DMS53 treated with DMSO at 0.1 percent for 48 hours (cell line): Measurements from ENCODE around the gene ERBB4.

Experiments
- DNase-seq: peaks from one replicate; lab custom pipeline; 2025; ENCODE audit not compliant: unreplicated experiment; lab: John Stamatoyannopoulos, UW

The ERBB4 gene

DNA sequence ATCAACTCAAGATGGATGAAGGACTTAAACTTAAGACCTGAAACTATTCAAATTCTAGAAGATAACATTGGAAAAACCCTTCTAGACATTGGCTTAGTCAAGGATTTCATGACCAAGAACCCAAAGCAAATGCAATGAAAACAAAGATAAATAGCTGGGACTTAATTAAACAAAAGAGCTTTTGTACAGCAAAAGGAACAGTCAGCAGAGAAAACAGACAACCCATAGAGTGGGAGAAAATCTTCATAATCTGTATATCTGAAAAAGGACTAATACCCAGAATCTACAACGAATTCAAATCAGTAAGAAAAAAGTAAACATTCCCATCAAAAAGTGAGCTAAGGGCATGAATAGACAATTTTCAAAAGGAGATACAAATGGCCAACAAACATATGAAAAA is 171.2 kb downstream of the ERBB4 start:
- DNase-seq = no peak

DNA sequence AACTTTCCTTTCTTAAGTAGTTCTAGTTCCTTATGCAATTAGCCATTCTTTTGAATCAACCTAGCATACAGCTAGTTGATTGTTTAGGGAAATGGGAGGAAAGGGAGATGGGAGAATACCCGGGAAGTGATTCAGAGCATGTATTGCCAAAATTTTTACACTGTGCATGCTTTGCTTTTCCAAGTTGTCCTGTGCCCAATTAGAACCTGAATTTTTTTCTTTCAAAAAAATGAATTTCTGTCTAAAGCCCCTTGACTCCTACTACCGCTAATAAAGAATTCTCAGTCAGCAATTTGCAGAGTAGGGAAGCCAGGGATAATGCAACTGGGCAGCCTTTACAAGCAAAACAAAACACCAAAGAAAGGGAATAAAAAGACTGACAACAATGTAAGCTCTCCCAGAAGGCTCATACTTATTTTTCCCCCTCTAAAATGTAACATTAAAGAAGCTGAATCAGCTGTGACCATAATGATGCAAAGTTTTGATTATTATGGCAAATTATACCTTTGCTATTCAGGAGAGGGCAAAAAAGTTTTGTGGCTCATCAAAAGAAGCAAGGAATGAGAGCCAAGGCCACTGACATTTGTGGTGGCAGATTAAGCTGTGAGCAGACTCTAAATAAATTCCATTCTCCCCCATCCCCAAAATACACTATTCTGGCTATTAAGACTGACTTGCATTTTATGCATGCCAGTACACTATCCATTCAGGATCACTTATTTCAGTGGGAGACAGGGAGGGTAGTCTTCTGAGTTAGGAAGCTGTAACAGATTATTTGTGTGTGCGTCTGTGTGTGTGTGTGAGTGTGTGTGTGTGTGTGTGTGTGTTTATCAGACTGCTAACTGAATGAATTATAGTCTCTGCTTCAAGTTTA is 174.3 kb downstream of the ERBB4 start:
- no peak for DNase-seq

DNA sequence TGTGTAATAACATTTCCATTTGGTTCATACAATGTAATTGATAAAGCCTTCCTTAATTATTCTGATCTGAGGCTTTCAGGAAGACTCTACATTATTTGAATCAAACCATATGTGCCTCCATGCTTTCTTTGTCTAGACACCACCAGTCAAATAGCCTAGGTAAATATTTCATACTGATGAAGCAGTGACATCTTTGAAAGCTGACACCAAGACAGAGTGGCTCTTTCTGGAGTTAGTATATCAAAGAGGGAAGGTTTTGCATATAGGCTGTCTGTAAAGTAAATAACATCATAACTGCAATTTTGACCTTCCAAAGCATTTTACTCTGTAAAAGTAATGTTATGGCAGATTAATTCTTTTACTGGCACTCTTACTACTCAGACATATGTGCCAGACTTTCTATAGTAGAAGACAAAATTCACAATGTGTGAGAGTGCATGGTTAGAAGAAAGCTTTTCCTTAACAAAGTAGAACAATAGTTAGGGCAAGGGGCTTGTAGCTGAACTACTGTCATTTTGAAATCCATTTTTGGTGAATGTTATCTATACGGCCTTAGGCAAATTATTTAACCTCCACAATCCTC is 177.3 kb downstream of the ERBB4 start:
- DNase-seq = peak; percentile 47

DNA sequence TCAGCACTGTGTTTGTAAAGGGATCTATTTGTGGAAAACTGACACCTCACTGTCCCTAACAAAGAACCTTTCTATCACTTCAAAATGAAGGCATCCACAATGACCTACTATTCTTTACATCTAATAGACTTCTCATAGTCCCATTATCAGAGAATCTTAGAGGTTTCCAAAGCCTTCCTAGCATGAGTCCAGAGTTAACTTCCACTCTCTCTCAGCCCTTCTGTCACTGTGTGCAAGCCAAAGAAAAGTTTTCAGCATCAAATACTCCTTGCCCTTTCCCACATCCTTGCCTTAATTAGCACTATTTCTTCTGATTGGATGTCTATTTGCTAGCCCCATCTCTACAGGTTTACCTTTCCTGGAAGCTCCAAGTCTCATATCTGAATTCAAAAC is 178.5 kb downstream of the ERBB4 start:
- DNase-seq = no peak

DNA sequence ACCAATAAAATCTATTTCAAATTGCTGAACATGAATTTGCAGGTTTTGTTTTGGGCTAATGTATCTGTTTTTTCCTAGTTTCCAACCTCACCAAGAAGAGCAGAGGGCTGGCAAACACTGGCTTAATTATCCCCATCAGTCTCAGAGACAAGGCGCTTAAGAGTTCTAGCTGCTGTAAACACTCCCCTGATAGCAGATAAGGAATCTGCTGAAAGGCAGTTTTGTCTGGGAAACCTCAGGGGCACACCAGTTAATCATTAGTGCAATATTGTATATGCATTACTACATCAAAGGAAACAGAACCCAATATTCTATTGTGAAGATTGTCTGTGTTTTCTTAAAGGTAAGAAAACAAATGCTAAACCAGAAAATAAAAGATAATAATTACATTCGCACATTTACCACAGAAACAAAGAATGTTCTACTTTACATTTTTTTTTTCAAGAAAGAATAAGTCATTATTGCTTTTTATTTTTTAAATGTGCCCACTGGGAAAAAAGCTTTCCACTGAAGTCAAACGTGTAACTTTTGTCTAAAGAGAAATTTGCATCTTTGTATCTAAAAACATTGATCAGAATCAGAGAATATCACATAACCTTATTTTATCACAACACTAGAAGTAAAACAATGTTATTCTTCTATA is 179.1 kb downstream of the ERBB4 start:
- peak; percentile 21 for DNase-seq

DNA sequence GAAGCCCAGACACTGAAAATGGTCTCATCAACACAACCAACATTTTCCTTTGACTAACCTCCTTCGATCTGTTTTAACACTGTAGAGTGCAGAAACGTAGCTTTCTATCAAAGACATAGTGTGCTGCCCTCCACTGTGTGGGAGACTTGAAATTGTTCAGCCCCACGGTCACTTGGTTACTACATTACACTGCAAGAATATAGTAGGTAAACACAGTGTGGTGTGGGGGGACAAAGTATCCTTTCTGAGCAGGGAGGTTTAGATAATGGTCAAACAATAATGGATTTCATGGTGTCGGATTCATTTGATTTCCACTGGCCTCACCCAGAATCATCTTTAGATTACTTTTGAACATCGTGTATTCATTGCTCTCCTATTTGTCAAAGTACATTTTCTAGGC is 181.0 kb downstream of the ERBB4 start:
- DNase-seq = no peak

DNA sequence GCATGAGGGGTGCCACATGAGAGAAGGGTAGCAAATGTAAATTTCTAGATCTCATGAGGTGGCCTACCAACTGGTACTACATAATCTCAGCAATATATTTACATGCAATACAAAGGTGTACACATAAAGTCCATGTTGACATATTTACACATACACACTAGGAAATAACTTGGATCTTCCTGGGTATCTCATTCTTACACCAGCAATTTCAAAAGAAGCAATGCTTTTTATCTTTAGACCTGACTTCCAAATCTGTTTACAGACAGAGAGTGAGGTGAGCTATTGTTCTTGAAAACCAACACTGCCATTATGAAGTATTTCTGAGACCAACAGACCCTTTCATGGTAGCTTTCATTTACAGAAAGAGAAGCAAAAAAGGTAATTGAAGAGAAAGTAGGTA is 184.2 kb downstream of the ERBB4 start:
- no peak for DNase-seq

DNA sequence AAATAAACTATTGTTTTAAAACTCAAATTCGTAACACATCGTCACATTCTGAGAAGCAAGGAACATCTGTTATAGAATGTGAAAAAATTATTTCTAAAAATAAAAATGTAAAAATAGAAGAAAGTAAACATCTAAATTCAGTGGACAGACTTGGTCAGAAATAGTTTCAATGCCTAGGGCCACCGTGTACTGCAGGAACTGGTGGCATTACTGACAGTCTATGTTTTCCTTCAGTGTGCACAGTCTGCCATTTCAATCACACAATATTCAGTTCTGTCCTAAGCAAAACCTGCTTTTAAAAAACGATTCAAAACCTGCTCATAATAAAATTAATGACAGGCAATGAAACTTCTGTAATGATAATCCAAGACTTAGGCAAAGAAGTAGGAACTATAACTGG is 190.1 kb downstream of the ERBB4 start:
- DNase-seq = no peak

DNA sequence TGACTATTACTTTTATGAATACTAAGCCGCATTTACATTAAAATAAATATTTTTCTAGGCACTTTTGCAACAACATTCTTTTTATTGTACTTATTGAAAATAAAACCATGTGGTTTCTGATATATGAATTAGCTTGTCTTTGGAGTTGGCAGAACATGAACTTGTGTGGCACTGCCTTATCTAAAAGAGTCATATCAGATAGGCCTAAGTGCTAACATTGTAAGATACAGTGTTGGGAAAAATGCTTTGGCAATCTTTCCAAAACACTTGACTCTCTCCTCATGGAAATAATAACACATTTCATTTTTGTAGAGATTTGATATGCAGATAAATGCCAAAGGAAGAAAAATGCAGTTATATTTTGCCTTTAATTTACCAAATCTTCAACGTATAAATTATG is 191.7 kb downstream of the ERBB4 start:
- DNase-seq = no peak

DNA sequence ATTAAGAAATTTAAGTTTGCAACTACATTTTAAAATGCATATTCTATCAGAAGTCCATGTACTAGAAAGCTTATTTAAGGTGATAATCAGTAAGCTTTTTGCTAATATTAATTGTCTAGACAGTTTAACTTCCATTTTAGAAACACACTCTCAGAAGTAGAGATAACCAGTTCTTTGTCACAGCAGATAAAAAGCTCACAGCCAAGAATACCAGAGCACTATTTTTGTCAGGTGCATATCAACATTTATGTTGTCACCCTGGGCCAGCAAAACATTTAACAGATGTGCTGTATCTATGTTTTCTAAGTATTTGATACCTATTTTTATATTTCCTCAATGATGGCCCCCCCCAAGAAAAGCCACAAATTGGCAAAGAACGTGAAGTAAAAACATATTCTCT is 192.6 kb downstream of the ERBB4 start:
- DNase-seq = no peak

DNA sequence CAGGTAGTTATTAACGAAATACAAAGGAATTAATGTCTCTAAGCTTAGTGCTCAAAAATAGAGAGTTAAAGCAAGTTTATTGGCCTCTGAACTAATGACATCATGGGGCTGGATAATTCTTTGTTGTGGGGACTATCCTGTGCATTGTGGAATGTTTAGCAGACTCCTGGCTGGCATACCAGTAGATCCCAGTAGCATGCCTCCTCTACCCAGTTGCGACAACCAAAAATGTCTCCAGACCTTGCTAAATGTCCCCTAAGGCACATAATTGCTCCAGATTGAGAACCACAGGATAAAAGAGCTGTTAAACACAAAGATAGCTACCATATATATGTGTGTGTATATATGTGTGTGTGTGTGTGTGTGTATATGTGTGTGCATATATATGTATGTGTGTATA is 194.5 kb downstream of the ERBB4 start:
- DNase-seq = no peak

DNA sequence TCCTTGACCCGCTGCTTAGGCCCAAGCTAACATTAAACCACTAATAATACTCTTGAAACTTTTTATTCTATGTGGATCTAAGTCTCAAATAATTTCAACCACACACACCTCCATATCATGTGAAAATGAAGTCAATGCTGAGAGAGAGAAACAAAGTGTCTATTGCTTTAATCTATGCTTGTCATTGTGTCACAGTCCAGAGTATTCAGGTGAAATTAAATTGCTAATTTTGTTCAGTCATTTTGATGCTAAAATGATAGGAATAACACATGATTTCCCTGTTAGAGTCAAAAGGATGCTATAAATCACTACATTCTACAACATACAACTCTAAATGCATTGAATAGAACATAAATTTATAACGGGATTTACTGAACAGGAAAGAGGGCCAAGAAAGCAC is 195.4 kb downstream of the ERBB4 start:
- no peak for DNase-seq

DNA sequence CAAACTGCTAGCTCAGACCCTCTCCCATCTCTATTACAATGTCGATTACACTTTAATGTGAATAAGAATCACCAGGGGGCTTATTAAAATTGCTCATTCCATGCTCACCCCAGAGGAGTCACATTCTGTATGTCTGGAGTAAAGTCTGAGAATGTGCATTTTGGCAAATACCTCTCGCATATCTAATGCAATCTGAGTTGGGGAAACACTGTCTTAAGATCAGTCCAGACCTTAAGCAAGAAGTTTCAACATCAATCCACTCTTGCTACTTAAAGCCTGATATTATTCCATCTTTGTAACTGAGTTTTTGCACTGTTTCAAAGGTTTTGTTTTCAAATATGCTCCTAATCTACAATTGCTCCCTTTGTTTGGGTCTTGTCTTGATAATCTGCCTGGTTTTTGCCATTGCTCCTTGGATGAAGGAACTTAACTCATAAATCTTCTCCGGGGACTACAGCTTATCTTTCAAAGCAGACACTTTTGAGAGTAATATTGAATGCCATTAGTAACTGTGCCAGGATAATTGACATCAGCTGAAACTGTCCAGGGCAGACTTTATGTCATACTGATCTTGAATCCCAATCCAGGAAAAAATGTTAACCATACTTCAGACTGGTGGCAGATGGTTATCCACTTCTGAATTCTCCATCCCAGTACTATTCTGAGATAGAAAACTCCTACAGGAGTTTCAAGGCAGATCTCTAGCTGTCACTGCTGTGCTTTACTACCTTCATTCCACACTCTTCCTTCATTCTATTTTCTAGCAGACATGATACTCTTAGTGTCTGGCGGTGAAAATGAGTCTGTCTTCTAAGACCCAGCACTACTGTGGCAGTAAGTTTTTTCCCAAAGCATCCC is 200.9 kb downstream of the ERBB4 start:
- no peak for DNase-seq

DNA sequence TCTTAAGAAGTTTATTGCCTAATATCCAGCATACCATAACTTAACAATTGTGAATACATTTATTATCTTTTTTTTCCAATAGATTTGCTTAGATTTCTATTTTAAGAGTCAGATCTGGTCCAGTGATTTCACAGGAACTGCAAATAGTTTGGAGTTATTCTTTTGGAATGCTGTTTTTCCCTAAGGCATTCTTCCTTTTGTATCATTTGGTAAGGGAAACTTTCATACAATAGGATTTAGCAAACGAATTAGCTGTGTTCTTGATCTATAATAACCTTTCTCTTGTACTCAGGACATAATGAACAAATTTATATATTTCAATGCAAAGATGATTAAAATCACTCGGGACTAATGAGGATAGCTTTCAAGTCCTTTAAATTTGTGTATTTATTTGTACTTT is 201.6 kb downstream of the ERBB4 start:
- no peak for DNase-seq

DNA sequence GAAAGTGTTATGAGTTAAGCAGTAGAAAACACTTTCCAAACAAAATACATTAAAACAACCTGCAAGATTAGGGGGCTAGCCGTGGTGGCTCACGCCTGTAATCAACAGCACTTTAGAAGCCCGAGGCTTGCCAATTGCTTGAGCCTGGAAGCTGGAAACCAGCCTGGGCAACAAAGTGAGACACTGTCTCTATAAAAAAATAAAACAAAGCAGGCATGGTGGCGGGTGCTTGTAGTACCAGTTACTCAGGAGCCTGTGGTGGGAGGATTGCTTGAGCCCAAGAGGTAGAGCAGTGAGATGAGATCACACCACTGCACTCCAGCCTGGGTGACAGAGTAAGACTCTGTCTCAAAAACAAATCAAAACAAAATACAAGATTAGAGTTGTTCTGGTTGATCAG is 208.3 kb downstream of the ERBB4 start:
- DNase-seq = no peak

DNA sequence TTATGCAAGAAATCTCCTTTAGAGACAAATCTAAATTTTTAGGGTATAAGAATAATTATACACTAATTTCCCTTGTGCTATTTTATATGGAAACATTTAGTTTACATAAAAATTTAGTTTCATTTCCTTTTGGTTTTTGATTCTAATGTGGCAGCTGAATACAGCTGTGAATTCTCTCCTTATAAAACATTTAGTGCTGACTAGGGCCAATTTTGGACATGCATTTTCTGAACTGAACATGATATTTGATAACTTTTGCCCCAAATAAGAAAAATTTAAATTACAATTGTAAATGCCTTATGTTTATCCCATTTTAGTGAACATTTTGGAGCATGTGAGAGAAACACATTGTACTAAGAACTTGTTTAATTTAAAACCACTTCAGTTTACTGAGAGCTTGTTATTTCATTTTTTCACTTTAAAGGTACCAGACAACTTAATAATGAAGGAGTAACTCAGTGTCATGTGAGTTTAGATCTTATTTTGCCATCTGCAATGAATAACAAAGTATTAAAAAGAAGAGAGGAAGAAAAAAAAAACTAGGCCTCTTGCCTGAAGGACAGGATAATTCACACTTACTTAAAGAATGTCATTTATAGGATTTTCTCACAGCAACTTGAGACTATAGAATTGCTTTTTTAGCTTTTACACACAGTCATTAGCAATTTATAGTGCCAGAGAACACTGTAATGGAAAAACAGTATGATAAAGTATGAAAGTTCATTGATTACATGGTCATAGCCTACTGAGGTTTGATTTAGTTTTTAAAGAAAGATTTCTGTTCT is 209.7 kb downstream of the ERBB4 start:
- DNase-seq = no peak

DNA sequence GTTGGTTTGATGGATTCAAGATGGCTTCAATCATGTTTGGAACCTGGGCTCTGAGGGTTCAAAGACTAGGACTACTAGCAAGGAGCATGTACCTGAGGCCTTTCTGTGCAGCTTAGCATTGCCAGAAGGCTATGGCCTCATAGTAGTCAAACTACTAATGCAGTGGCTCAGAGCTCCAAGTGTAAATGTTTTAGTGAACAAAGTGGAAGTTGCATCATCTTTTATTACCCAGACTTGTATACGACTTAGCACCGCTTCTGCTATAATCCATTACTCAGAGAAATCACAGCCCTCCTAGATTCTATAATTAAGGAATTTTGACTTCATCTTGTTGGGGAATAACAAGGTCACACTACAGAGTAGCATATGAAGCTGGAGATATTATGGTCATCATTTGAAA is 210.5 kb downstream of the ERBB4 start:
- no peak for DNase-seq

DNA sequence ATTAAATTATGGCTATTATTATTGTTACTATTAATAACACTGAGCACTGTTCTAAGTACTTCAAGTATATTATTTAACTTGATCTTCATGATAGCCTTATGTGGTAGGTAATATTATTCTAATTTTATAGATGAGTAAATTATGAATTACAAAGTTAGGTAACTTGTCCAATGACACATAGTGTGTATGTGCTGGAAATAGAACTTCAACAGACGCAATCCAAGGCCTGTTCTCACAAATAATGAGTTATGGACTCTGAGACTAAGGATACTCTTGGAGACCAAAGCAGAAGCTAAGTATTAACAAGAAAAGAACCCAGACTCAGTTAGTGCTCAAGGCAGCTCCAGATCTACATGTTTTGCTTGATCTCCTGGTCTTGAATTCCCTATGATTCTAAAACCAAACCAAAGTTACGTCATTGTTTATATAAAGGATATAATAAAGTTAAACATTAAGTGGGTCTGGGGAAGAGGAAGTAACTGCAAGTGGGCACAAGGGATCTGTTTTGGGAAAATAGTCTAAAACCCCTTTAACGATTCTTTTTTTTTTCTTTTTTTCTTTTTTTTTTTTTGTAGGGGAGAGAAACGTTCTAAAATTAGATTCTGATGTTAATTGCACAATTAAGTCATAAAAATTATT is 211.3 kb downstream of the ERBB4 start:
- peak; percentile 18 for DNase-seq

DNA sequence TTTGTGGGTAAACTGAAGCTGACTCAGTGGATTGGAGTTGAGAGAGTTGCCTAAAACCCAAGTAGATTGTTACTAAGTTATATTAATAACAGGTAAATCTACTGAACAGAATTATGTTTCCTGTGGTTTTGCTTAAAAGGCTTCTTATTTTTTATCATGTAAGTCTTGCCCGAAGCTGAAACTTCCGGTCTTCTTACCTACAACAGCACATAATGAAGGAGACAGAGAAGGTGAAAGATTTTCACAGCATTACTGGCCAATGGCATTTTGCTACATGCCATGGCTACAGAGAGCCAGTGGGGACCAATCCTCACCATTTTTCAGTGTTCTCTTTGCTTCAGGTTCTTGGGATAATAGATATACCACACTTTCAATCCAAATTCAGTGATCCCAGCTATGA is 220.0 kb downstream of the ERBB4 start:
- DNase-seq = no peak

DNA sequence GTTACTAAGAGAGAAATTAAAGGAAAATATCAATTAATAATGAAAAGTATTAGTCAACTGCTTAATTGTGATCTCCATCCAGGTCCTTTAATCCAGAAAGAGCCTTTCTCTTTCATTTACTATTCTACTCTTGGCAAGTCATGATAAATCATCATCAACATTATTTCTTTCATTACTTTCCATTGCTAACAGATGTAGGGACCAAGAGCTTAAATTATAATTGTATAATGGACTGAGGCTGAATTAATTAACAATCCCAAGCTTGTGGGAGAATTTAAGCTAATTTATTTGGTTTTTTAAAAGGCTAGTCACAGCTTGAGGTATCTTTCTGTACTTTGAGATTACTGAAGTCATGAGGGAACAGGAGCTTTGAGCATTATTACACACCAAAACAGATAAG is 223.9 kb downstream of the ERBB4 start:
- DNase-seq = no peak
